Mesodermal cell (in vitro differentiated cells): Measurements from ENCODE around the gene PELI2.

ENCODE experiments used
- H3K27ac ChIP-seq: 2 replicates; pipeline ENCODE4 v1.7.0; 2013; ENCODE audit warnings: mild to moderate bottlenecking, low read depth, low read length, moderate library complexity; ENCODE audit not compliant: severe bottlenecking
- H3K36me3 ChIP-seq: 2 replicates; pipeline ENCODE4 v1.7.1; 2013; ENCODE audit warnings: mild to moderate bottlenecking, low read length, moderate library complexity; ENCODE audit not compliant: control insufficient read depth, insufficient read depth
- H3K4me1 ChIP-seq: one replicate; pipeline ENCODE4 v1.7.1; 2013; ENCODE audit warnings: mild to moderate bottlenecking, low read length; ENCODE audit not compliant: insufficient read depth, control insufficient read depth, poor library complexity, severe bottlenecking
- H3K4me3 ChIP-seq: 2 replicates; pipeline ENCODE4 v1.7.0; 2013; ENCODE audit warnings: low read length, control low read depth, mild to moderate bottlenecking; ENCODE audit not compliant: insufficient read depth, poor library complexity, severe bottlenecking; ENCODE audit errors: extremely low read depth
- H3K9me3 ChIP-seq: 2 replicates; pipeline ENCODE4 v1.7.1; 2013; ENCODE audit warnings: mild to moderate bottlenecking, low read length, moderate library complexity; ENCODE audit not compliant: control insufficient read depth
- WGBS, 2 experiments: methylation state at CpG; one replicate each; pipeline ENCODE4 v1.1.5; 2013; ENCODE audit warnings: missing lambda C conversion rate in 2 of 2; ENCODE audit not compliant: insufficient coverage in 2 of 2; 5-methylcytosine and 5-hydroxymethylcytosine counted together

Gene PELI2

DNA sequence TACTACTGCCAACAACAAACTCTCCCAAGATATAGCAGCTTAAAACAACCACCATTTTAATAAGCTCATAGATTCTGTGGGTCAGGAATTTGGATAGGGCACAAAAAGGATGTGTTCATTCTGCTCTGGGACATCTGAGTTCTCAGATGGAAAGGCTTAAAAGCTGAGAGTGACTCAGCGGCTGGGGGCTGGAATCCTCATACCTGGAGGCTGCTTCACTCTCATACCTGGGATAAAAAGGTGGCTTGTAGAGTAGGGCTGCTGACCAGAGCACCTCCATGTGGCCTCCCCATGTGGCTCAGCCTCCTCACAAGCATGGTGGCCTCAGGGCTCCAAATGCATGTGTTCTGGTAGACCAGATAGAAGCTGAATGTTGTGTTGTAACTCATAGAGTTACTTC, 20.2 kb upstream of the PELI2 start:
- no CpG with 5 or more reads among the region's 1 CpG for WGBS, 2 experiments
- no peaks in the 10 kb centered on the region for H3K36me3 ChIP-seq
- no peaks in the 10 kb centered on the region for H3K9me3 ChIP-seq
- H3K4me1 ChIP-seq = peaks cover 10% of the 10 kb centered on the region
- H3K27ac ChIP-seq = no peak overlapping the region
- no peak overlapping the region for H3K4me3 ChIP-seq

DNA sequence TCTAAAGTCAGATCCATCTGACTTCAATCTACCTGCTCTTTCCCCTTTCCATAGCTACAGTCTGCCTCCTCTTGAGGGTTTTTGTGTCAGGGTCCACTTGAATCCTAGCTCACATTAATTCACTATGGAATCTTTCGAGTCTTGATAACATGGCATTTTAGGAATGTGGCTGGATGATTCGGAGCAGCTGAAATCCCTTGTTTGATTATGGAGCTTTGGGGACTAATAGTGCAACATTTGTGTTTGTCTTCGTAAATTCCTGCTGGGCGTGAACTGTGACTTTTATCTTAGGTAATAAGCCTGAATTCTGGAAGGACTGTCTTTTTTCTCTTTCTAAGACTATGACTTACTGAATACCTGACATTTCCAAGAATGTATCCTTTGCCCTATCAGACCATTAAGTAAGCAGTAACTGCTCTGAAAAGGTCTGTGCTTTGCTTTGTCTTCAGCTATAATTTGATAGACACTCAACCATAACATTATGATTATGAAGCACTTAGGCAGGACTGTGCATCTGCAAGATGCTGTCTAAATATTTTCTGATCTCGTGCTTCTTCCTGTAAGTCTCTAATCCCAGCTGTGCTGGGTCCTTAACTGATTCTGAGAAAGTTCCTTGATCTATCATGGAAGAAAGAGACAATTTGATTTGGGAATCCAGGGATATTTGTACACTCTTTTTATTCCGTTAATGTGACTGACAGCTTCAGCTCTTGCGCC, 19.0 kb upstream of the PELI2 start:
- H3K9me3 ChIP-seq = no peaks in the 10 kb centered on the region
- H3K36me3 ChIP-seq = no peaks in the 10 kb centered on the region
- H3K27ac ChIP-seq = no peak overlapping the region
- 89 to 100% methylated on average over 3 to 6 of the region's 7 CpGs for WGBS, 2 experiments
- peaks cover 9% of the 10 kb centered on the region for H3K4me1 ChIP-seq
- H3K4me3 ChIP-seq = no peak overlapping the region

DNA sequence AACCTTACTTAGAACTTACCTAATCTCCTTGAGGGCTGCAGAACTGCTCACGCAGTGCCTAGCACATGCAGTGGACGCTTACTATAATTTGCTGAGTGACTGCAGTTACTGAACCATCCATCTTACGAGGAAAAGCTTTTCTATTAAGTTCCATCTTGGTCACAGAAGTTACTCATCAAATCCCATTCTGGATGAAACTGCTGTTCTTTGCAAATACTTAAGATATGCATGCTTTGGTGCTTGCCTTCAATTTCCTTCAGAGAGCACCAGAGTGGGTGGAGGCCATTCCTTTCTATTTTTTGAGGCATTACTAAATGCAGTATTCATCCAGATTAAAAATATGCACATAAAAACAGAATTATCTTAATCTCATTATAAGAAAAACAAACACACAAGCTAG, 17.7 kb upstream of the PELI2 start:
- Histone ChIP-seq H3K4me1 (peaks cover 9% of the 10 kb centered on the region), H3K4me3 (no peak overlapping the region), H3K36me3 (no peaks in the 10 kb centered on the region), H3K27ac (no peak overlapping the region), H3K9me3 (no peaks in the 10 kb centered on the region)
- WGBS, 2 experiments = 76 to 90% methylated on average over 3 of the region's 3 CpGs

DNA sequence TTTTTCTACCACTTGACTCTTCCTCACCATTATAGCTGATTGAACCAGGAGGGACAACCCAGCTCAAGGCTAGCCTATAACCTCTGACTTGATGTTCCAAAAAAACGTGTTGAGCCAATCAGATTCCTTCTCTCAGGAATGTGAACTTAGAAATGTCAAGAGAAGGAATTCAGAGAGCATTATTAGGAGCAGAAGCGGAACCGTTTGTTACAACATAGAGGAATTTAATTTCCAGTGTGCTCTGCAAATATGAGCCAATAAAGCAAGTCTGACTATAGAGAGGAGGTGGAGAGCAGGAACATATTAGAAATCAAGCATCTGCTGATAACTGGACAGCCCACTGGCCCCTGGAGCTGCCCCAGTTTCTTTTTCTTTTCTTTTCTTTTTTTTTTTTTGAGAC, 15.3 kb upstream of the PELI2 start:
- Histone ChIP-seq H3K4me3 (no peak overlapping the region), H3K36me3 (no peaks in the 10 kb centered on the region), H3K9me3 (no peaks in the 10 kb centered on the region), H3K27ac (no peak overlapping the region), H3K4me1 (peaks cover 9% of the 10 kb centered on the region)
- 93 to 94% methylated on average over 2 to 3 of the region's 3 CpGs for WGBS, 2 experiments

DNA sequence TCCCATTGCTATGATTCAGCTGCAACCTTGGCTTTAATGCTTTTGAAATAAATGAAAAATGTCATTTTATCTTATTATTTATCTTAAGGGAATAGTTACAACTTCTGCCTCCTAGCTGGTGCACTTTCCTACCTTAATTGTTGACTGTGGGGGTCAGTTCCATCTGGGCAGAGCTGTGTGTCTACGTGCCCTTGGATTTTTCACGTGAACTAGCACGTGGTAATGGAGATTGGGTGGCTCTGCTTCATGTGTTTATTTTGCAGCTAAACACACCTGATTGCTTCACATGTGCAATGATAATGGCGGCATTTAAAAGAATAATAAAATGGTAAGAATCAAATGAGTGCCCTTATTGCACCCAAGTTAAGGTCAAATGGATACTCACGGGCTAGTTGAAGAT, 10.6 kb upstream of the PELI2 start:
- Histone ChIP-seq H3K27ac (no peak overlapping the region), H3K9me3 (no peaks in the 10 kb centered on the region), H3K4me1 (peaks cover 3% of the 10 kb centered on the region), H3K36me3 (no peaks in the 10 kb centered on the region), H3K4me3 (no peak overlapping the region)
- 95 to 98% methylated on average over 2 to 5 of the region's 5 CpGs for WGBS, 2 experiments

DNA sequence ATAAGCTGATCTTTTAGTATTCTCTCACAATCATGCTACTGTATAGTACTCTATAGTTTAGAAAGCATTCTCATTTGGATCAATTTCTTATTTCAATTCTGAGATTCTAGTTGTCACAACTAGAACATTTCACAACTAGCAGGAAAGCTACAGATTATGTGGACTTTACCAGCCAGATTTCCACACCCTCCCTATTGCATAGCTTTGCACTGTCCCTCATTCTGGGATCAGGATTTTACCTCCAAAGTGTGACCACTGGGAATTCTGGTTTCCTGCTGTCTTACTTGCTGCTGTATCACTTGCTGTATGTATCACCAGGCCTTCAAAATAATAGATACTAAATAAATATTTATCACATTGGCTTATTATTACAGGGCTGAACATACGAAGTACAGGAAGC, 10.2 kb upstream of the PELI2 start:
- no peak overlapping the region for H3K27ac ChIP-seq
- no peak overlapping the region for H3K4me3 ChIP-seq
- H3K36me3 ChIP-seq = no peaks in the 10 kb centered on the region
- no peaks in the 10 kb centered on the region for H3K9me3 ChIP-seq
- peaks cover 3% of the 10 kb centered on the region for H3K4me1 ChIP-seq
- no CpG with 5 or more reads among the region's 1 CpG for WGBS, 2 experiments

DNA sequence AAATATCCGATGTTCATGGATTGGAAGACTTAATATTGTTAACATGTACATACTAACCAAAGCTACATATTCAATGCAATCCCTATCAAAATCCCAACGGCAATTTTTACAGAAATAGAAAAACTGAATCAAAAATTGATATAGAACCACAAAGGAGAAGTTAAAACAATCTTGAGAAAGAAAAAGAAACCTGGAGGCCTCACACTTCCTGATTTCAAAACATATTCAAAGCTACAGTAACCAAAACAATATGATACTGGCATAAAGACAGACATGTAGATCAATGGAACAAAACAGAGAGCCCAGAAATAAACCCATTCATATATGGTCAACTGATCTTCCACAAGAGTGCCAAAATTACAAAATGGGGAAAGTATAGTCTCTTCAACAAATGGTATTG, 5.4 kb upstream of the PELI2 start:
- Histone ChIP-seq H3K4me1 (peaks cover 9% of the 10 kb centered on the region), H3K9me3 (no peaks in the 10 kb centered on the region), H3K36me3 (no peaks in the 10 kb centered on the region), H3K27ac (no peak overlapping the region), H3K4me3 (no peak overlapping the region)
- no CpG with 5 or more reads among the region's 2 CpGs for WGBS, 2 experiments

DNA sequence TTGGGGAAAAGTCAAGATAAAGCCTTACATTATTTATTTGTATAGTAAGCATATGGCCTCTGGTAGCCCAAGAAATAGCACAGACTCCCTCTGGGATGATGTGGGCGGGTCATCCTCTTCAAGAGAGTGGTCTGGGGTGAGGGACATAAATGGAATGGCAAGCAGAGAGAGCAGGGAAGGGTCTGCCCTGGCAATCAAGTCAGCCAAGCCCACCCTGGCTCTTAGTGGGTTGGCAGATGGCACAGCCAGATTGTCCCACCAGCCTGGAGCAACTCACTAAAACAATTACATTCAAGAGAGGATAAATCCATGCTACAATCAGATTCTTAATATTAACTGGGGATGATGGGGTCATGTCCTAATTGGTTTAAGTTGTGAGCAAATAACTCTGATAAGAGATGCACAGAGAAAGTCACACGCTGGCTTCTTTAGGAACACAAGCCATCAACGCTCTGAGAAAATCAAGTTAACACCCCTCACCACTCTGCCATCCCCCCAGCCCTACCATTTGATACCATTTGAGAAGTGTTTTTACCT, 2.8 kb upstream of the PELI2 start:
- Histone ChIP-seq H3K4me3 (no peak overlapping the region), H3K36me3 (no peaks in the 10 kb centered on the region), H3K4me1 (peaks cover 13% of the 10 kb centered on the region), H3K9me3 (no peaks in the 10 kb centered on the region), H3K27ac (peak overlapping the region; percentile 84)
- 52 to 86% methylated on average over 1 to 2 of the region's 3 CpGs for WGBS, 2 experiments

DNA sequence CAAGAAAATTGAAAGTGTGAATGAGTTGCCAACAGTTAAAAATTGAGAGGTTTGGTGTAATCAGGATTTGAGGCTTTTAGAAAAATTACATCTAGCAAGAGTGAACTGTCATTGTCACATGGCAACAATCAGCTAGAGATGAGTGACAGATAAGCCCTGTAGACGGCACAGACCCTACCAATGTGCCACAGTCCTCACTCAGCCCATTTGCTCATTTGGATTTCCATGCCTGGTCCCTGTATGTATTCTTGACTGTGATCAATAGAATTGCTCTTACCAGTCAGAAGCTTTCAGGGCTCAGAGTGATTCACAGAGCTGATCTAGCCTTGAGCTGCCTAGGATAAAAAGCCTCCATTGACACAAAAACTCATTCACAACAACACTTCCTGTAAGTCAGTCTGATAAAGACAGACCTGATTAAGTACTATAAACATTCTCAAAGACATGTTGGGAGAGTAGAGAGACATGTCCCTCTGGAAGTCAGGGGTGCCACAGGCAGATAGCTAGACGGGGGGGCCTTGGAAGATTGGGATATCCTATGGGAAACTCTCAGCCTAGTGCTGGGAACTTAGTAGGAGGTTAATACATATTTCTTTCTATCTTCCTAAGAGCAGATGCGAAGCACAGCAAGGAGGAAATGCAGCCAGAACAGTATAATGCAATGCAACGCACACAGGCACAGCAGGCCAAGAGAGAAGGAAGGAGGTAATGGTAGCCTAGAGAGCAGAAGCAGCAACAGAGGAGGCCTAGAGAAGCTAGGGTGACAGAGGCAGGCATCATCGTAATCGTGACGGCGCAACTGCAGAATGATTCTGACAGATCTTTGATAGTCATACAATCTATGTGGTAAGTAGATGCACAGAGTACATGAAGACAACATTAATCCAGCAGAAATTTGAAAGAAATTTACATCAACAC, 2.0 kb upstream of the PELI2 start:
- Histone ChIP-seq H3K4me3 (no peak overlapping the region), H3K9me3 (no peaks in the 10 kb centered on the region), H3K4me1 (peaks cover 14% of the 10 kb centered on the region), H3K36me3 (no peaks in the 10 kb centered on the region), H3K27ac (peak overlapping the region; percentile 84)
- 77 to 86% methylated on average over 2 to 7 of the region's 8 CpGs for WGBS, 2 experiments

DNA sequence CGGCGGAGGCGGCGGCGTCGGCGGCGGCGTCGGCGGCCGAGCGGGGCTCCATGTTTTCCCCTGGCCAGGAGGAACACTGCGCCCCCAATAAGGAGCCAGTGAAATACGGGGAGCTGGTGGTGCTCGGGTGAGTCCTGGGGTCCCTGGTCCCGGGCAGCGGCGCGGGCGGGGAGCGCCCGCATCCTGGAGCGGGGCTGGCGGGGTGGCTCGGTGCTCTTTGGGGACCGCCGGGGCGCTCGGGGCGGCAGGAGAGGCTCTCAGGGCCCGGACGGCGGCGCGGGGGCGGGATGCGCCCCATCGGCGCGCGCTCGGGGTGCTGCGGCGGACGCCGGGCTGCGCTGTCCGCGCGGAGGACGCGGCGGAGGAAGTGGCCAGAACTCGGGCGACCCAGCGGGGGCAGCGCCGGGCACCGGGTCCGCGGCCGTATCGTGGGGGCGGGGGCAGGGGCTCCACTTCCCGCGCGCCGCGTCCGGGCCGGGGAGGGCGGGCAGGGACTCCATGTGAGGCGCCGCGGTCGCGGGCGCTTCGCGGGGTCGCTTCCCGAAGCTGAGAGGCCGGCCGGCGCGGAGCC, 485 bp downstream of the PELI2 start:
- WGBS, 2 experiments = 0% methylated on average over 63 to 64 of the region's 87 CpGs
- H3K4me3 ChIP-seq = peak overlapping the region; percentile 70
- H3K9me3 ChIP-seq = no peaks in the 10 kb centered on the region
- no peaks in the 10 kb centered on the region for H3K36me3 ChIP-seq
- H3K4me1 ChIP-seq = peaks cover 14% of the 10 kb centered on the region
- peak overlapping the region; percentile 54 for H3K27ac ChIP-seq
